GM12878 (cell line): ENCODE data around the gene ALDH1L1.

Source experiments
- EZH2 ChIP-seq: IDR thresholded peaks from 2 replicates; pipeline ENCODE4 v1.6.1; 2012; ENCODE audit warnings: low read depth, mild to moderate bottlenecking, control low read depth, inconsistent platforms, low read length, borderline replicate concordance; ENCODE audit not compliant: control insufficient read depth
- SMAD1 ChIP-seq: fragments of 450-650 bp; IDR thresholded peaks from 2 replicates; pipeline ENCODE4 v1.6.1; 2018; ENCODE audit warnings: mild to moderate bottlenecking, low read depth; ENCODE audit not compliant: partially characterized antibody

GRCh38 chr3:126130981-126131745 is 49.2 kb downstream of the ALDH1L1 start:
- no peak for TF ChIP-seq SMAD1
- no peak for TF ChIP-seq EZH2
